ENCODE measurements around the gene ZNF276. TPM values are rescaled to one million over a fixed set of nuclear protein-coding genes. Genes with fewer than 3 reads are reported as not detected.
A peak's percentile ranks its signal among the peaks of the same experiment; 100 is the strongest.

Gene ZNF276
- total RNA-seq, 4 donors from 2014 or later: 18.1 to 43.3 (median 34.1) TPM

DNA sequence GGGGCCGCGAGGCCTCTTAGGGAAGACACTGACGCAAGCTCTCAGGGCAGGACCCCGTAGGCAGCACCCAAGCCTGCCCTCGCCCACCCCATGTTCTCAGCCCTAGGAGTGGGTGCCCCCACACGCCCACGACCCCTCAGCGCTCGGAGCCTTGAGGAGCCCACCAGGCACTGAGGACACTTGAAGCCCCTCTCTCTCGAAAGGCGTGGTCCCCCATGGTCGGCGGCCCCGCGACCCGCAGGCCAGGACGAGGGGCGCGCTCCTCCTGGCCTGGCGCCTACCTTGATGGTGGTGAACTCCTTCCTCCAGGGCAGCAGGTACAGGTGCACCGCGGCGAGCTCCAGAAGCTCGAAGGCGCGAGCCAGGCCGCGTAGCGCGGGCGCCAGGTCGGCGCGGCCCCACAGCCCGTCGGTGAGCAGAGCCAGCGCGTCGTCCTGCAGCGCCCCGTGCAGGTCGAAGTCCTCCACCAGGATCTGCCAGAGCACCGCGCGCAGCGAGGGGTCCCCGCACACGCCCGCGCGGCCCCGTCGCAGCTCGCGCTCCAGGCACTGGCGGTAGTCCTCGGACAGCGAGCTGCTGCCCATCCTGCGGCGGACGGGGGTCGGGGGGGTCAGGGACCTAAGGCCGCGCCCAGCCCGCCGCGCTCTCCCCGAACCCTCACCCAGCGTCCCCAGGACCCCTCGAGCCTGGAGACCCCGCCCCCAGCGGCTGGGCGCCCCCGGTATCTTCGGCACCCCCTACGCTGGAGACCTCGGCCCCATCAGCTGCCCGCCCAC lies 20.5 kb upstream of the ZNF276 start:
- H3K27me3 ChIP-seq: peaks cover 0 to 18% (median 0%) of the 10 kb centered on the region in 4 donors
- H3K36me3 ChIP-seq: peaks cover 0 to 23% (median 0%) of the 10 kb centered on the region in 3 donors
- intact Hi-C loops (cut with DNase I): loop anchor here (10.0 kb wide), 1 partner anchor 94 kb away; no protein-coding TSS in a partner anchor
- no peak for DNase-seq
- no peaks in the 10 kb centered on the region for H3K9me3 ChIP-seq
- peaks cover 12 to 41% (median 20%) of the 10 kb centered on the region in 3 donors for H3K4me1 ChIP-seq
- peak overlapping the region; percentile 64 to 78 (median 71) for H3K4me3 ChIP-seq
- 0% methylated on average over 5 of the region's 78 CpGs; no CpG with 5 or more reads in 1 of the 2 donors for WGBS, 2 donors
- H3K27ac ChIP-seq: peak overlapping the region; percentile 89 to 94 (median 92)
- TF ChIP-seq POLR2A (IDR thresholded peaks at IDR 0.05): no peak
- TF ChIP-seq, protein P1, sequence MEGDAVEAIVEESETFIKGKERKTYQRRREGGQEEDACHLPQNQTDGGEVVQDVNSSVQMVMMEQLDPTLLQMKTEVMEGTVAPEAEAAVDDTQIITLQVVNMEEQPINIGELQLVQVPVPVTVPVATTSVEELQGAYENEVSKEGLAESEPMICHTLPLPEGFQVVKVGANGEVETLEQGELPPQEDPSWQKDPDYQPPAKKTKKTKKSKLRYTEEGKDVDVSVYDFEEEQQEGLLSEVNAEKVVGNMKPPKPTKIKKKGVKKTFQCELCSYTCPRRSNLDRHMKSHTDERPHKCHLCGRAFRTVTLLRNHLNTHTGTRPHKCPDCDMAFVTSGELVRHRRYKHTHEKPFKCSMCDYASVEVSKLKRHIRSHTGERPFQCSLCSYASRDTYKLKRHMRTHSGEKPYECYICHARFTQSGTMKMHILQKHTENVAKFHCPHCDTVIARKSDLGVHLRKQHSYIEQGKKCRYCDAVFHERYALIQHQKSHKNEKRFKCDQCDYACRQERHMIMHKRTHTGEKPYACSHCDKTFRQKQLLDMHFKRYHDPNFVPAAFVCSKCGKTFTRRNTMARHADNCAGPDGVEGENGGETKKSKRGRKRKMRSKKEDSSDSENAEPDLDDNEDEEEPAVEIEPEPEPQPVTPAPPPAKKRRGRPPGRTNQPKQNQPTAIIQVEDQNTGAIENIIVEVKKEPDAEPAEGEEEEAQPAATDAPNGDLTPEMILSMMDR (IDR thresholded peaks at IDR 0.05): peak in 2 of 6 experiments; percentile 27 to 37

DNA sequence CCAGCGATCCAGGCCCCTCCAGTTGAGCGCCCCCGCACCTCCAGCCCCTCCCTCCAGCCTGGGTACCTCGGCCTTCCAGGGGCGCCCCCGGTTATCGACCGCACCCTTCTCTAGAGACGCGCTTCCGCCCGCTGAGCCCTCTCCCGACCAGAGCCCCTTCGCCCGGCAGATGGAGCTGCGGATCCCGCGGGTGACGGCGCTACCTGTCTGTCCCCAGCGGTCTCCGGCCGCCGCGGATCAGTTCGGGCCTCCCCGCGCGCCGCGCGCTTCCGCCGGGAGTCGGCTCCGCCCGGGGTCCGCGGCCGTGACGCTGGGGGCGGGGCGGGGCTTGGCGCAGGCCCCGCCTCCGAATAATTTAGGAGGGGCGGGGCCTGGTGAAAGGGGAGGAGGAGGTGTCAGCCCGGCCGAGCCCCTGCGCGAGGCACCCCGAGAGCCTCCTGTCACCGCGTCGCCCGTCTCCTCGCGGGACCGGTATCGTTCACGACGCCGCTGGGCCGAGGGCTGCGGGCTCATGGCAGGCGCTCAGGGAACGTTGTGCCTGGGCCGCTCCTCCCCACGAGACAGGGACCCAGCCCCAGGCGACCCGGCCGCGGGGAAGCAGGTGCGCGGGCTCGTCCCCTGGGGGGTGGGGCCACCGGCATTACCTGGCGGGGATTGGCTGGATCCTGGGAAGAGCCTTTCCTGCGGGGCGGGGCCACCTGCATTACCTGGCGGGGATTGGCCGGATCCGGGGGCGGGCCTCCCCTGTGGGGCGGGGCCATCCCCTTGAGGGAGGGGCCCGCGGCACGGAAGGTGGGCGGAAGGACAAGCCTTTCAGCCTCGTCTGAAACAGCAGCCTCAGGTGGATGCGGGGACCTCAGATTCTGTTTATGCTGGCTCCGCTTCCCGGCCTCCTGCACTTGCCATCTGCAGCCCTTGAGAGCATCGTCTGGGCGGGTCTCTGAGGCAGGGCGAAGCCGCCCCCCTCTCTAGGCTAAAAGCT lies 19.6 kb upstream of the ZNF276 start, which contains the start of gene SPATA2L:
Gene SPATA2L (minus strand): TSS at position 281 of the 982 bp plus-strand sequence. CDS start 473 bp downstream, outside the sequence.
- Histone ChIP-seq H3K36me3 (peaks cover 0 to 14% (median 0%) of the 10 kb centered on the region in 3 donors), H3K4me1 (peaks cover 12 to 45% (median 16%) of the 10 kb centered on the region in 3 donors), H3K27me3 (peaks cover 0 to 18% (median 0%) of the 10 kb centered on the region in 4 donors), H3K27ac (peak within 1 kb of the TSS; percentile 89 to 94 (median 92)), H3K9me3 (no peaks in the 10 kb centered on the region), H3K4me3 (peak within 1 kb of the TSS; percentile 64 to 78 (median 71))
- 5 to 8% methylated on average over 7 of the region's 97 CpGs for WGBS, 2 donors
- intact Hi-C loops (cut with DNase I): loop anchor here (10.0 kb wide), 1 partner anchor 93 kb away; no protein-coding TSS in a partner anchor
- DNase-seq: peak; percentile 76
- TF ChIP-seq, protein P1 (IDR thresholded peaks at IDR 0.05): peak in 3 of 6 experiments; percentile 22 to 28 (median 23)
- TF ChIP-seq POLR2A (IDR thresholded peaks at IDR 0.05): peak in 3 of 4 donors; percentile 80 to 94 (median 93)

DNA sequence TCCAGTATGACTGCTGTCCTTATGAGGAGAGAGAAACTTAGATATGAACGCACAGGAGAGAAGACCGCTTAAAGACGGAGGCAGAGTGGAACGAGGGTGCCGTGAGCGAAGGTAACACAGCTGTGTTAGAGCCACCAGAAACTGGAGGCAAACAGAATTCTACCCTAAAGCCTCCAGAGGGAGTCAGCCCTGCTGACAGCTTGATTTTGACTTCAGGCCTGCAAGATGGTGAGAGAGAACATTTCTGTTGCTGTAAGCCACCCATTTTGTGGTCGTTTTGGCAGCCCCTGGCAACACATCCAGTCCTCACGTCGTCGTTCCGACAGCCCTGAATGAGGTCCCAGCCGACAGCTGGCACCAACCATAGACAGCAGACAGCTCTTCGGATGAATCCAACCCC lies 17.1 kb upstream of the ZNF276 start:
- H3K4me1 ChIP-seq: peaks cover 12 to 48% (median 16%) of the 10 kb centered on the region in 3 donors
- H3K36me3 ChIP-seq: peaks cover 0 to 14% (median 0%) of the 10 kb centered on the region in 3 donors
- TF ChIP-seq, protein P1 (IDR thresholded peaks at IDR 0.05): no peak
- no peak for TF ChIP-seq POLR2A (IDR thresholded peaks at IDR 0.05)
- H3K27me3 ChIP-seq: peaks cover 0 to 18% (median 0%) of the 10 kb centered on the region in 4 donors
- 72 to 74% methylated on average over 12 of the region's 13 CpGs for WGBS, 2 donors
- intact Hi-C loops (cut with DNase I): loop anchor here (10.0 kb wide), 1 partner anchor 91 kb away; no protein-coding TSS in a partner anchor
- no peak for DNase-seq
- no peak overlapping the region for H3K27ac ChIP-seq
- H3K4me3 ChIP-seq: no peak overlapping the region
- no peaks in the 10 kb centered on the region for H3K9me3 ChIP-seq

DNA sequence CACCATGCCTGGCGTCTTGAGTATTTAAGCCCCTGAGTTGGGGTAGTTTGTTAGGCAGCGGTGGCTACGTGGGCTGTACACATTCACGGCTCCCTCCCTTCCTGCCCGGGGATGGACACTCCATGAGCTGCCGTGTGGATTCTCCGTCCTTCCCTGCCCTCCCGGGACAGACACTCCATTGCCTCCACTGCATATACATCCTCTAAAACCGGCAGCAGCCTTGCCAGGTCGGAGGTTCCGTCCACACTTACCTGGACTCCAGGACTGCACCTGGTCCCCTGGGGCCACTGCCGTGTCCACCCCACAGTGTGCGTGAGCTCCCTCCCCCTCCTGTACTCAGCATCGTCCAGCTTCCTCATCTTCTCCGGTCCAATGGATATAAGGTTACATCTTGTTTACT lies 16.3 kb upstream of the ZNF276 start:
- Histone ChIP-seq H3K27me3 (peaks cover 0 to 18% (median 0%) of the 10 kb centered on the region in 4 donors), H3K9me3 (no peaks in the 10 kb centered on the region), H3K27ac (no peak overlapping the region), H3K4me1 (peaks cover 8 to 42% (median 10%) of the 10 kb centered on the region in 3 donors), H3K36me3 (peaks cover 0 to 14% (median 0%) of the 10 kb centered on the region in 3 donors), H3K4me3 (no peak overlapping the region)
- DNase-seq: no peak
- no peak for TF ChIP-seq POLR2A (IDR thresholded peaks at IDR 0.05)
- TF ChIP-seq, protein P1 (IDR thresholded peaks at IDR 0.05): no peak
- WGBS, 2 donors: 71 to 74% methylated on average over 14 to 15 of the region's 15 CpGs
- intact Hi-C loops (cut with DNase I): loop anchor here (5.0 to 10.0 kb wide), 3 partner anchors 52 to 152 kb away; no protein-coding TSS in a partner anchor
